ENCODE results near the gene SCAP.
"Not testable (repeated sequence)": the region's sequence is repeated elsewhere in the genome, so short reads cannot be mapped to it uniquely, and the experiment has no call there.

SCAP gene

GRCh38 chr3:47480267-47480666, 4.5 kb upstream of the SCAP start:
- DNase-seq: not testable (repeated sequence)

GRCh38 chr3:47479826-47480160, 4.1 kb upstream of the SCAP start:
- no peak for DNase-seq

GRCh38 chr3:47478022-47478421, 2.3 kb upstream of the SCAP start:
- no peak for DNase-seq

GRCh38 chr3:47476644-47477199, 981 bp upstream of the SCAP start:
- no peak for DNase-seq

GRCh38 chr3:47476330-47476626, 537 bp upstream of the SCAP start:
- no peak for DNase-seq

- DNase-seq: peak; percentile 39
These were observed 642 bp downstream of the SCAP start for GRCh38 chr3:47475029-47475569.

- DNase-seq: no peak
These were observed 2.4 kb downstream of the SCAP start for GRCh38 chr3:47473391-47473790.

GRCh38 chr3:47469616-47470015, 6.1 kb downstream of the SCAP start:
- DNase-seq: no peak

GRCh38 chr3:47468315-47468714, 7.4 kb downstream of the SCAP start:
- DNase-seq: not testable (repeated sequence)

GRCh38 chr3:47464588-47464987, 11.2 kb downstream of the SCAP start:
- no peak for DNase-seq

- DNase-seq: not testable (repeated sequence)
These were observed 16.1 kb downstream of the SCAP start for GRCh38 chr3:47459534-47460085.

- DNase-seq: no peak
These were observed 18.8 kb downstream of the SCAP start for GRCh38 chr3:47456984-47457383.

GRCh38 chr3:47455806-47456452, 19.8 kb downstream of the SCAP start:
- DNase-seq: no peak

GRCh38 chr3:47452453-47453215, 23.1 kb downstream of the SCAP start:
- no peak for DNase-seq

GRCh38 chr3:47444103-47444502, 31.6 kb downstream of the SCAP start:
- no peak for DNase-seq

- no peak for DNase-seq
These were observed 32.1 kb downstream of the SCAP start for GRCh38 chr3:47443611-47443995.

GRCh38 chr3:47441796-47442551, 33.8 kb downstream of the SCAP start:
- DNase-seq: no peak

GRCh38 chr3:47440131-47440530, 35.6 kb downstream of the SCAP start:
- DNase-seq: no peak

GRCh38 chr3:47436180-47436579, 39.6 kb downstream of the SCAP start:
- no peak for DNase-seq

- DNase-seq: no peak
These were observed 40.9 kb downstream of the SCAP start for GRCh38 chr3:47434849-47435248.

GRCh38 chr3:47433796-47434195, 41.9 kb downstream of the SCAP start:
- DNase-seq: no peak

- no peak for DNase-seq
These were observed 43.1 kb downstream of the SCAP start for GRCh38 chr3:47432673-47433072.

- no peak for DNase-seq
These were observed 44.5 kb downstream of the SCAP start for GRCh38 chr3:47431225-47431624.
